ENCODE measurements around the gene VAT1. TPM values are rescaled to one million over a fixed set of nuclear protein-coding genes. Genes with fewer than 3 reads are reported as not detected.
A peak's percentile ranks its signal among the peaks of the same experiment; 100 is the strongest.

The VAT1 gene
- total RNA-seq, 4 donors from 2014 or later, result 209 to 329 (median 254) TPM

DNA sequence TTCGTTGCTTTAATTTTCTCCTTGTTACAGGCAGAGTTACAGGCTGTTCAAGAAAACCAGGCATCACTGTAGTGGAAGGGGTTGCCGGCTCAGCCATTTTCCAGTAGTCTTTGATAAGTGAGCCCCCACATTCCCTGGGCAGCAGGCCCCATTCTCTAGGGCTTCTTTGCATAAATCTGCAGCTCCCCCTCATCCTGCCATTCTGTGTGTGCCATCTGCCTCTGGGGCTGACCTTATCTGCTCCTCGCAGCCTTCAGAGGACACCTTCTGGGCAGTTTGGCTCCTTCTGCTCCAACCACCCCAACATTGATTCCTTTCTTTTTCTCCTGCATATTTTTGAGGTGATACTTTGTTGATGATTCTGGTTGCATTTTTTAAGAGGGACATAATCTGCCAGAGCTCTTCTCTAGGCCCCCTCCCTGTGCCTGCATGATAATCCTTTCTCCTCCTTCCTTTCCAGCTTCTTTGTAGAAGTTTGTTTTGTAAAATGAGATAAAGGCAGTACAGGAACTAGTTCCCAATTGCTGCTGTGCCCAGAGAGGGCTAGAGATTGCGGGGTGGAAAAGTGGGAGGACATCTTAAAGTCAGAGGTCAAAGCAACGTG, 19.9 kb upstream of the VAT1 start:
- 76 to 88% methylated on average over 5 of the region's 5 CpGs for WGBS, 2 donors
- no peak overlapping the region for H3K4me3 ChIP-seq (ENCODE audit: low read depth, poor library complexity, severe bottlenecking)
- DNase-seq (ENCODE audit: low spot score in 2 of 2), result no peak
- intact Hi-C loops (cut with DNase I; ENCODE audit: low total_unique reads), result no loop called here
- TF ChIP-seq, protein P1, sequence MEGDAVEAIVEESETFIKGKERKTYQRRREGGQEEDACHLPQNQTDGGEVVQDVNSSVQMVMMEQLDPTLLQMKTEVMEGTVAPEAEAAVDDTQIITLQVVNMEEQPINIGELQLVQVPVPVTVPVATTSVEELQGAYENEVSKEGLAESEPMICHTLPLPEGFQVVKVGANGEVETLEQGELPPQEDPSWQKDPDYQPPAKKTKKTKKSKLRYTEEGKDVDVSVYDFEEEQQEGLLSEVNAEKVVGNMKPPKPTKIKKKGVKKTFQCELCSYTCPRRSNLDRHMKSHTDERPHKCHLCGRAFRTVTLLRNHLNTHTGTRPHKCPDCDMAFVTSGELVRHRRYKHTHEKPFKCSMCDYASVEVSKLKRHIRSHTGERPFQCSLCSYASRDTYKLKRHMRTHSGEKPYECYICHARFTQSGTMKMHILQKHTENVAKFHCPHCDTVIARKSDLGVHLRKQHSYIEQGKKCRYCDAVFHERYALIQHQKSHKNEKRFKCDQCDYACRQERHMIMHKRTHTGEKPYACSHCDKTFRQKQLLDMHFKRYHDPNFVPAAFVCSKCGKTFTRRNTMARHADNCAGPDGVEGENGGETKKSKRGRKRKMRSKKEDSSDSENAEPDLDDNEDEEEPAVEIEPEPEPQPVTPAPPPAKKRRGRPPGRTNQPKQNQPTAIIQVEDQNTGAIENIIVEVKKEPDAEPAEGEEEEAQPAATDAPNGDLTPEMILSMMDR (IDR thresholded peaks at IDR 0.05), result no peak
- no peak for TF ChIP-seq POLR2A (IDR thresholded peaks at IDR 0.05)

DNA sequence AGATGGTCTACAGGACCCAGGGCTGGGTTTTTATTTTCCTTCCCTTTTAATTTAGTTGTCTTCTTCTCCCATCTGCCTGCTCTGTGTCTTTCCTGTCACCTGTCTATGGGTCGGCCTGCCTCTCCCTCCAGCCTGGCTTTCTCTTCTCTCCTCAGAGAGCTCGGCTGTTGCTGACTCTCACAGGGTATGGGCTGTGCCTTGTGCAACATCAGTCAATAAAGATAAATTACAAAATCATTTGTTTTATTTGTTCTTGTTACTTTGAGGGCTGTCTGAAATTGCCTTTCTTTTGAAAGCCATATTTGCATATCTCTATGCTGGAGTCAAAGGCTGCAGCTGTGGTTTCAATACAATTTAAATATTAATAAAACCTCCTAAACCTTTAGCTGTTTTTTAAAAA, 18.5 kb upstream of the VAT1 start:
- TF ChIP-seq POLR2A (IDR thresholded peaks at IDR 0.05), result no peak
- TF ChIP-seq, protein P1 (IDR thresholded peaks at IDR 0.05), result no peak
- DNase-seq (ENCODE audit: low spot score in 2 of 2), result peak in 1 of 2 donors; percentile 25
- intact Hi-C loops (cut with DNase I; ENCODE audit: low total_unique reads), result no loop called here
- H3K4me3 ChIP-seq (ENCODE audit: low read depth, poor library complexity, severe bottlenecking), result no peak overlapping the region
- 81% methylated on average over 2 of the region's 2 CpGs for WGBS, 2 donors

DNA sequence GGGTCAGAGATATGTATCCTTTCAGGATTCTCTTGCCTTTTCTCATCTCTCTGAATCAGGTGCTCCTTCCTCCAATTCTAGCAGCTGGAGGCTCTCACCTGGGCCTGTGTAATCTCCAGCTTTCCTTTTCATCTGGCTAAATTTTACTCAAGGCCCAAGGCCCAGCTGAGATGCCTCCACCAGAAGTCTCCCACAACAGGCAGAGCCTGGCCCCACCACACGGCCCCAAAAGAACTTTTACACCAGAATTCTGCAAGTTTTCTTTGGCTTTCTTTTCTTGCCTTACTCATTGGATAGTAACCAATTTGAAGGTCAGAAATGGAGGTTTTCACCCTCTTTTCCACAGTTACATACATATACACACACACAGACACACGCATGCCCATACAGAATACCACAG, 17.5 kb upstream of the VAT1 start:
- intact Hi-C loops (cut with DNase I; ENCODE audit: low total_unique reads), result no loop called here
- peak in 1 of 2 donors; percentile 60 for DNase-seq (ENCODE audit: low spot score in 2 of 2)
- WGBS, 2 donors, result 88 to 95% methylated on average over 2 of the region's 2 CpGs
- no peak overlapping the region for H3K4me3 ChIP-seq (ENCODE audit: low read depth, poor library complexity, severe bottlenecking)
- TF ChIP-seq, protein P1 (IDR thresholded peaks at IDR 0.05), result no peak
- TF ChIP-seq POLR2A (IDR thresholded peaks at IDR 0.05), result no peak

DNA sequence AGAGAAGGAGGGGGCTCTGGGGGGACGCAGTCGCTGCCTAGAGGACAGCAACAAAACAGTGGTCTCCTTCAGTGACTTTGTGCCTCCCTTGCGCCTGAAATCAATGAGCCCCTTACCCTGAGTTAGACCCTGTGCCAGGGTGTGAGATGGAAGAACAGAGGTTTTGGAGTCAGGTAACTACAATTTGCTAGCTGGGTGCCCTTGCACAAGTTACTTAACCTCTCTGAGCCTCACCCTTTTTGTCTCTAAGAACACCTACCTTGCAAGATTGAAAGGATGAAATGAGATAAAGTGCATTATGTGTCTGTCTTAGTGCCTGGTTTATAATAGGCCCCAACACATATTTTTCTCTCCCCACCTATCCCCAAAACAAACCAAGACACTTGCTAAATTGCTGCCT, 12.7 kb upstream of the VAT1 start:
- intact Hi-C loops (cut with DNase I; ENCODE audit: low total_unique reads), result no loop called here
- H3K4me3 ChIP-seq (ENCODE audit: low read depth, poor library complexity, severe bottlenecking), result no peak overlapping the region
- WGBS, 2 donors, result 83 to 93% methylated on average over 3 of the region's 3 CpGs
- DNase-seq (ENCODE audit: low spot score in 2 of 2), result no peak
- TF ChIP-seq, protein P1 (IDR thresholded peaks at IDR 0.05), result no peak
- no peak for TF ChIP-seq POLR2A (IDR thresholded peaks at IDR 0.05)

DNA sequence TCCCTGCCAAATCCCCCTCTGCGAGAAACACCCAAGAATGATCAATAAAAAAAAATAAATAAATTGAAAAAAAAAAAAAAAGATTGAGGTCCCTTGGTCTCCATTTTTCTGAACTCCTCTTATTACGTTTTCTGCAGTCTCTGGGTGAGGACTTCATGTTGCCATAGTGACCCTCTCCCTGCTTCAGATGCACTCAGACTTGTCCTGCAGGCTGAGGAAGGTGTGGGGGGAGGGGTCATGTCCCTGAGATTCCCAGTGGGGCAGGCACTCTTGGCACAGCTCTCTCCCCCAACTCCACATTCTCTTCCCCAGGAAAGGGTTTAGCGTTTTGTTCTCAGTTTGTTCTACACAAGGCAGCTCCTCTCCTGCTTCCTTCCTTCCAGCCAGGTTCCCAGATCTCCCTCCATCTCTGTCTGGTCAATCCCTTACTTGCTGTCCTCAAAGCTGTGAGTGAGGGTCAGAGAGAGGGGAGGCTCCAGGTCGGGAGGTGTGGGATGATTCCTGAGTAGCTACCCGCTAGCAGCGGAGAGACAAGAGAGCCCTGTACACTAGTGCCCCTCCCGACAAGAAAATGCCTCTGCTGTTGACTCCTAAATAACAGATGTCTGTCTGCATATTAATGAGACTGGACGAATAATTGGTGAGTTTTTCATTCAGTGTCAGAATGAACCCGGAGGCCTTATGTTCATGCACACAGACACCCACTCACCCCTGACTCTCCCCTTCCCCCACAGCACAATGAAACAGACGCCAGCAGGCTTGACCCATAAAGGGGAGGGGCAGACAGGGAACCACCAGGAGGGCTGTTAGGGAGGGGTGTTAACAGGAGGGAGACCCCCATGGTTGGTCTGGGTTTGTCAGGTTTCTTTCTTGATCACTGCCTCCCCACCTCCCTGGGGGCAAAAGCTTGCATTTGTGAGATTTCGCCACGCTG, 12.0 kb upstream of the VAT1 start:
- DNase-seq (ENCODE audit: low spot score in 2 of 2), result no peak
- intact Hi-C loops (cut with DNase I; ENCODE audit: low total_unique reads), result no loop called here
- no peak overlapping the region for H3K4me3 ChIP-seq (ENCODE audit: low read depth, poor library complexity, severe bottlenecking)
- 50 to 53% methylated on average over 12 of the region's 12 CpGs for WGBS, 2 donors
- TF ChIP-seq, protein P1 (IDR thresholded peaks at IDR 0.05), result no peak
- TF ChIP-seq POLR2A (IDR thresholded peaks at IDR 0.05), result no peak

Data from lower leg skin (tissue), 4 donors.